Measurements from ENCODE around the gene HNRNPF. TPM values are rescaled to one million over a fixed set of nuclear protein-coding genes. Genes with fewer than 3 reads are reported as not detected.
"Not testable (repeated sequence)": the region's sequence is repeated elsewhere in the genome, so short reads cannot be mapped to it uniquely, and the experiment has no call there.

HNRNPF gene, protein sequence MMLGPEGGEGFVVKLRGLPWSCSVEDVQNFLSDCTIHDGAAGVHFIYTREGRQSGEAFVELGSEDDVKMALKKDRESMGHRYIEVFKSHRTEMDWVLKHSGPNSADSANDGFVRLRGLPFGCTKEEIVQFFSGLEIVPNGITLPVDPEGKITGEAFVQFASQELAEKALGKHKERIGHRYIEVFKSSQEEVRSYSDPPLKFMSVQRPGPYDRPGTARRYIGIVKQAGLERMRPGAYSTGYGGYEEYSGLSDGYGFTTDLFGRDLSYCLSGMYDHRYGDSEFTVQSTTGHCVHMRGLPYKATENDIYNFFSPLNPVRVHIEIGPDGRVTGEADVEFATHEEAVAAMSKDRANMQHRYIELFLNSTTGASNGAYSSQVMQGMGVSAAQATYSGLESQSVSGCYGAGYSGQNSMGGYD
- total RNA-seq (2014; rRNA removed; shearing (Covaris generic)) (158 and 172 TPM in 2 replicates), polyA plus RNA-seq (2016; fragmentation: Nextera tagmentation; extraction: Ambion mirVana) (106 and 116 TPM in 2 replicates)

DNA sequence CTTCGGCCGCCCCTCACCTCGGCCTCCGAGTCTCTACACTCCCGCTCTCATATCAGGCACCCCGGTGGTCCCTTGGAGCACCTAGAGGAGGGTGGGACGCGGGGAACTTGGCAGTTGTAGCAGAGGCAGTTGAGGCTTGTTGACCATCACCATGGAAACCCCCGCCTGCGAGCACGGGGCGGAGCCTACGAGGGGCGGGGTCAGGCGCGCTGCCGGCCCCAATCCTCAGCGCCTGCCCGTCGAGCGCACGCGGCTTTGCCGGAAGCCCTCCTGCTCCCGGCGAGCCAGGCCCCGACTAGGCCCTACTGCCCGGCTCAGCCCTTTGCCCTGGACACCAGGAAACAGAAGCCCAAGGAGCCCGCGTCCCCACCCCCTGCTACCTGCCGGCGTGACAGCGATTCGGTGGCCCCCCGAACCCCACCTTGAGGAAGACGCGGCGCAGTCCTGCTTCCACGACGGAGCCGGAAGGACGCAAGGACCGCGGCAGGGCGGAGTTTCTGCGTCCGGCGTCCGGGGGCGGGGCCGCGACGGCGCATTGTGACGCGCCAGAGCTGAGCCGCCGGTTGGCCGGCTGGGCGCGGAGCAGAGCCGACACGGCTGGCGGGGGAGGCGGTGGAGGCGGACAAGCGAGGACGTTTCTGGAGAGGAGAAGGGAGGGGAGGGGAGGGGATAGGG lies at the start of gene HNRNPF:
TSS of gene HNRNPF (minus strand) at position 477 of the 675 bp plus-strand sequence. CDS start 21,302 bp downstream, outside the sequence.
- H3K4me3 ChIP-seq: peak within 1 kb of the TSS; percentile 95
- H3K27me3 ChIP-seq (replicated peaks; ENCODE audit: insufficient read depth): no peaks in the 10 kb centered on the region
- DNase-seq: peak; percentile 99
- peak within 1 kb of the TSS; percentile 100 for H3K27ac ChIP-seq
- H4K20me1 ChIP-seq (ENCODE audit: insufficient read depth): peaks cover 3% of the 10 kb centered on the region; the same call in 1 of the 2 replicates
- no peaks in the 10 kb centered on the region for H3K9me2 ChIP-seq (ENCODE audit: insufficient read depth)
- H3K36me3 ChIP-seq (ENCODE audit: low read depth): no peaks in the 10 kb centered on the region
- WGBS, 2 experiments (ENCODE audit: low coverage in 1 of 2, low lambda C conversion rate in 2 of 2, missing lambda C conversion rate in 2 of 2): 1 to 2% methylated on average over 66 to 67 of the region's 68 CpGs
- H3K79me2 ChIP-seq (ENCODE audit: insufficient read depth): peaks cover 45% of the 10 kb centered on the region
- no peaks in the 10 kb centered on the region for H3K9me3 ChIP-seq (ENCODE audit: low read depth)
- peak within 1 kb of the TSS; percentile 97 for H3K4me2 ChIP-seq (ENCODE audit: unreplicated experiment)
- peak within 1 kb of the TSS; percentile 100 for H3K9ac ChIP-seq
- in situ Hi-C loops (cut with MboI): no loop called here
- peaks cover 22% of the 10 kb centered on the region for H3F3A ChIP-seq (ENCODE audit: insufficient read depth)
- peaks cover 22% of the 10 kb centered on the region for H3K4me1 ChIP-seq (ENCODE audit: insufficient read depth)
- peak within 1 kb of the TSS; percentile 80 for H2AFZ ChIP-seq
- no peak for TF ChIP-seq EZH2phosphoT487 (IDR thresholded peaks at IDR 0.05; ENCODE audit: insufficient read depth, low read depth)
- no peak for TF ChIP-seq EZH2 (IDR thresholded peaks at IDR 0.05; ENCODE audit: insufficient read depth, poor library complexity, severe bottlenecking)

DNA sequence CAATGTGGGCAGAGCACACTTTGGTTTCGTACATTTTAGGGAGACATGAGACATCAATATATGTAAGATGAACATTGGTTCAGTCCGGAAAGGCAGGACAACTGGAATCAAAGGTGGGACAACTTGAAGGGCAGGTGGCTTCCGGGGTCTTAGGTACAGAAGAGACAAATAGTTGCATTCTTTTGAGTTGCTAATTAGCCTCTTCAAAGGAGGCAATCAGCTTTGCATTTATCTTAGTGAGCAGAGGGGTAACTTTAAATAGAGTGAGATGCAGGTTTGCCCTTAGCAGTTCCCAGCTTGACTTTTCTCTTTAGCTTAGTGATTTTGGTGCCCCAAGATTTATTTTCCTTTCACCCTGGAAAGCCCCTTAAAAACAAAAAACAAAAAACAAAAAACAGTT lies 49.2 kb upstream of the HNRNPF start:
- H3K4me3 ChIP-seq: no peak overlapping the region
- no peak overlapping the region for H3K9ac ChIP-seq
- H3K36me3 ChIP-seq (ENCODE audit: low read depth): no peaks in the 10 kb centered on the region
- no peaks in the 10 kb centered on the region for H3K9me3 ChIP-seq (ENCODE audit: low read depth)
- in situ Hi-C loops (cut with MboI): no loop called here
- no peaks in the 10 kb centered on the region for H4K20me1 ChIP-seq (ENCODE audit: insufficient read depth)
- no peak overlapping the region for H3K4me2 ChIP-seq (ENCODE audit: unreplicated experiment)
- DNase-seq: no peak
- H3F3A ChIP-seq (ENCODE audit: insufficient read depth): peaks cover 22% of the 10 kb centered on the region
- WGBS, 2 experiments (ENCODE audit: low coverage in 1 of 2, low lambda C conversion rate in 2 of 2, missing lambda C conversion rate in 2 of 2): 71 to 72% methylated on average over 3 of the region's 3 CpGs
- no peak overlapping the region for H3K27ac ChIP-seq
- no peaks in the 10 kb centered on the region for H3K27me3 ChIP-seq (replicated peaks; ENCODE audit: insufficient read depth)
- H3K4me1 ChIP-seq (ENCODE audit: insufficient read depth): peaks cover 16% of the 10 kb centered on the region
- no peak overlapping the region for H2AFZ ChIP-seq
- TF ChIP-seq EZH2 (IDR thresholded peaks at IDR 0.05; ENCODE audit: insufficient read depth, poor library complexity, severe bottlenecking) (no peak), EZH2phosphoT487 (IDR thresholded peaks at IDR 0.05; ENCODE audit: insufficient read depth, low read depth) (no peak)
- H3K9me2 ChIP-seq (ENCODE audit: insufficient read depth): no peaks in the 10 kb centered on the region
- 0 out of 2 replicates have a peak, but pooled peaks cover 8% of the 10 kb centered on the region for H3K79me2 ChIP-seq (ENCODE audit: insufficient read depth)

DNA sequence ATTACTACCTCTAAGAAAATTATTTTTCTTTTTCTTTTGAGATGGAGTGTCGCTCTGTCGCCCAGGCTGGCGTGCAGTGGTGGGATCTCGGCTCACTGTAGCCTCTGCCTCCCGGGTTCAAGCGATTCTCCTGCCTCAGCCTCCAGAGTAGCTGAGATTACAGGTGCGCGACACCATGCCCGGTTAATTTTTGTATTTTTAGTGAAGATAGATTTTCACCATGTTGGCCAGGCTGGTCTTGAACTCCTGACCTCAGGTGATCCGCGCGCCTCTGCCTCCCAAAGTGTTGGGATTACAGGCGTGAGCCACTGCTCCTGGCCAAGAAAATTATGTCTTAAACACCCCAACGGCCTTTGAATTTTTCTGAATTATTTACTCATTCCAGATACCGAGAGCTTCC lies 47.6 kb upstream of the HNRNPF start:
- 98% methylated on average over 15 of the region's 15 CpGs for WGBS, 2 experiments (ENCODE audit: low coverage in 1 of 2, low lambda C conversion rate in 2 of 2, missing lambda C conversion rate in 2 of 2)
- peak overlapping the region; percentile 88 for H3K4me2 ChIP-seq (ENCODE audit: unreplicated experiment)

DNA sequence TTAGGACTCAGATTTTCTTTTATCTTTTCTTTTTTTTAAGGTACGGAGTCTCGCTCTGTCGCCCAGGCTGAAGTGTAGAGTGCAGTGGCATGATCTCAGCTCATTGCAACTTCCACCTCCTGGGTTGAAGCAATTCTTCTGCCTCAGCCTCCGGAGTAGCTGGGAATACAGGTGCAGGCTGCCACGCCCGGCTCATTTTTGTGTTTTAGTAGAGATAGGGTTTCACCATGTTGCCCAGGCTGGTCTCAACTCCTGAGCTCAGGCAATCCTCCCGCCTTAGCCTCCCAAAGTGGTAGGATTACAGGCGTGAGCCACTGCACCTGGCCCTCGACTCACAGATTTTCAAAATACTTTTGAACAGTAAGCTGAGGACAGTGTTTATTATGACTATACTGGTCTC lies 45.0 kb upstream of the HNRNPF start:
- H3K4me3 ChIP-seq; H3K9ac ChIP-seq; H2AFZ ChIP-seq; in situ Hi-C loops (cut with MboI); H3K4me2 ChIP-seq (ENCODE audit: unreplicated experiment); DNase-seq; H3K27me3 ChIP-seq (replicated peaks; ENCODE audit: insufficient read depth); H3K79me2 ChIP-seq (ENCODE audit: insufficient read depth); H3K9me3 ChIP-seq (ENCODE audit: low read depth); H4K20me1 ChIP-seq (ENCODE audit: insufficient read depth); H3K9me2 ChIP-seq (ENCODE audit: insufficient read depth); H3K36me3 ChIP-seq (ENCODE audit: low read depth): not testable (repeated sequence)
- WGBS, 2 experiments (ENCODE audit: low coverage in 1 of 2, low lambda C conversion rate in 2 of 2, missing lambda C conversion rate in 2 of 2): 93 to 97% methylated on average over 9 of the region's 9 CpGs
- Histone ChIP-seq H3K4me1 (ENCODE audit: insufficient read depth) (peaks cover 25% of the 10 kb centered on the region), H3F3A (ENCODE audit: insufficient read depth) (peaks cover 35% of the 10 kb centered on the region), H3K27ac (peak overlapping the region; percentile 88)

More for the DNA sequence above, 47.6 kb upstream of the HNRNPF start:
- H2AFZ ChIP-seq: peak overlapping the region; percentile 91
- H4K20me1 ChIP-seq (ENCODE audit: insufficient read depth); DNase-seq; H3K9me2 ChIP-seq (ENCODE audit: insufficient read depth); H3K79me2 ChIP-seq (ENCODE audit: insufficient read depth); H3K36me3 ChIP-seq (ENCODE audit: low read depth); H3K9me3 ChIP-seq (ENCODE audit: low read depth); in situ Hi-C loops (cut with MboI); H3K27me3 ChIP-seq (replicated peaks; ENCODE audit: insufficient read depth): not testable (repeated sequence)
- peak overlapping the region; percentile 88 for H3K27ac ChIP-seq
- H3K9ac ChIP-seq: peak overlapping the region; percentile 89
- H3K4me3 ChIP-seq: peak overlapping the region; percentile 71
- peaks cover 35% of the 10 kb centered on the region for H3F3A ChIP-seq (ENCODE audit: insufficient read depth)
- peaks cover 25% of the 10 kb centered on the region for H3K4me1 ChIP-seq (ENCODE audit: insufficient read depth)
